HepG2 (cell line): ENCODE measurements around the gene LRRC45. TPM values are rescaled to one million over a fixed set of nuclear protein-coding genes. Genes with fewer than 3 reads are reported as not detected.
A peak's percentile ranks its signal among the peaks of the same experiment; 100 is the strongest.

Source experiments
- AHR ChIP-seq: IDR thresholded peaks from 2 replicates; pipeline ENCODE4 v1.6.1; 2018; ENCODE audit warnings: missing genetic modification reagents, missing compliant biosample characterization
- BRF2 ChIP-seq: sonication (generic); formaldehyde crosslinking; IDR thresholded peaks from 2 replicates; pipeline ENCODE4 v1.8.1; 2022; ENCODE audit warnings: mild to moderate bottlenecking, missing genetic modification reagents
- DRAP1 ChIP-seq: IDR thresholded peaks from 2 replicates; pipeline ENCODE4 v1.6.1; 2016; ENCODE audit warnings: missing genetic modification reagents, missing compliant biosample characterization
- FOXA1 ChIP-seq, 2 experiments: fragments of 450-650 bp in 1 of 2; sonication (generic) in 1 of 2; formaldehyde crosslinking in 1 of 2; IDR thresholded peaks; 2 replicates each; pipeline versions ENCODE4 v1.4.0 to v1.6.1; 2016 to 2020; ENCODE audit warnings: missing genetic modification reagents in 1 of 2
- FUBP1 ChIP-seq: sonication (generic); formaldehyde crosslinking; IDR thresholded peaks from 2 replicates; pipeline ENCODE4 v1.5.1; 2020; ENCODE audit warnings: missing genetic modification reagents, mild to moderate bottlenecking, borderline replicate concordance
- GATAD2A ChIP-seq: IDR thresholded peaks from 2 replicates; pipeline ENCODE4 v1.6.1; 2016
- HDAC2 ChIP-seq: sonication (generic); formaldehyde crosslinking; IDR thresholded peaks from 2 replicates; pipeline ENCODE4 v1.4.0; 2020; ENCODE audit warnings: missing genetic modification reagents
- IRF9 ChIP-seq: sonication (generic); formaldehyde crosslinking; IDR thresholded peaks from 2 replicates; pipeline ENCODE4 v1.8.0; 2022; ENCODE audit warnings: missing genetic modification reagents, mild to moderate bottlenecking, borderline replicate concordance
- KDM1A ChIP-seq: IDR thresholded peaks from 2 replicates; pipeline ENCODE4 v1.6.1; 2016; ENCODE audit warnings: missing compliant biosample characterization
- MLLT10 ChIP-seq: sonication (generic); formaldehyde crosslinking; IDR thresholded peaks from 2 replicates; pipeline ENCODE4 v1.4.0; 2020; ENCODE audit warnings: missing genetic modification reagents
- RARA ChIP-seq: IDR thresholded peaks from 2 replicates; pipeline ENCODE4 v1.6.1; 2016; ENCODE audit warnings: missing genetic modification reagents, missing compliant biosample characterization
- RELA ChIP-seq: sonication (generic); formaldehyde crosslinking; IDR thresholded peaks from 2 replicates; pipeline ENCODE4 v1.4.0; 2020; ENCODE audit warnings: missing genetic modification reagents
- SAP130 ChIP-seq: IDR thresholded peaks from 2 replicates; pipeline ENCODE4 v1.6.1; 2016; ENCODE audit warnings: low read depth
- ZC3H4 ChIP-seq: sonication (generic); formaldehyde crosslinking; IDR thresholded peaks from 2 replicates; pipeline ENCODE4 v1.4.0; 2020; ENCODE audit warnings: missing genetic modification reagents, borderline replicate concordance
- ZNF337 ChIP-seq: sonication (generic); formaldehyde crosslinking; IDR thresholded peaks from 2 replicates; pipeline ENCODE4 v1.5.1; 2020; ENCODE audit warnings: missing genetic modification reagents, low read depth, mild to moderate bottlenecking, borderline replicate concordance
- ZNF432 ChIP-seq: sonication (generic); formaldehyde crosslinking; IDR thresholded peaks from 2 replicates; pipeline ENCODE4 v1.5.0; 2020; ENCODE audit warnings: missing genetic modification reagents, mild to moderate bottlenecking, borderline replicate concordance
- ZNF513 ChIP-seq: sonication (generic); formaldehyde crosslinking; conservative IDR thresholded peaks from 2 replicates; pipeline ENCODE4 v1.5.0; 2020; ENCODE audit warnings: missing genetic modification reagents
- ZNF607 ChIP-seq: sonication (generic); formaldehyde crosslinking; IDR thresholded peaks from 2 replicates; pipeline ENCODE4 v1.5.1; 2020; ENCODE audit warnings: missing genetic modification reagents, mild to moderate bottlenecking, borderline replicate concordance
- ZNF615 ChIP-seq: sonication (generic); formaldehyde crosslinking; IDR thresholded peaks from 2 replicates; pipeline ENCODE4 v1.5.0; 2020; ENCODE audit warnings: mild to moderate bottlenecking, missing genetic modification reagents, borderline replicate concordance
- ZNF883 ChIP-seq: sonication (generic); formaldehyde crosslinking; IDR thresholded peaks from 2 replicates; pipeline ENCODE4 v1.5.1; 2020; ENCODE audit warnings: mild to moderate bottlenecking, missing genetic modification reagents; ENCODE audit errors: not compliant biosample characterization
- polyA plus RNA-seq, 8 experiments: library from polyadenylated mRNA; depleted of rRNA in 3 of 8; stranded (reverse) in 7 of 8; unstranded in 1 of 8; fragments of >200 nt; fragmentation: Illumina TruSeq in 4 of 8; extraction: Trizol in 4 of 8; gene quantifications; 2 replicates each; pipeline versions ENCODE4 v1.2.1 to v1.2.3, GENCODE V29; 2011 to 2016; ENCODE audit warnings: low read depth in 4 of 8, missing spikeins in 1 of 8, mixed read lengths in 1 of 8; ENCODE audit not compliant: insufficient read depth in 1 of 8
- total RNA-seq, 5 experiments: library from RNA; depleted of rRNA; stranded (reverse); fragments of >200 nt; fragmentation: Illumina TruSeq; extraction: Trizol; gene quantifications; 2 replicates each; pipeline ENCODE4 v1.2.3, GENCODE V29; 2016; ENCODE audit warnings: low read depth in 1 of 5

Gene LRRC45
- total and polyA plus RNA-seq, 2 of the 13 experiments (the other 11 are each of a cell fraction or from before 2014, with no cell fraction given), result 11.6 to 48.1 TPM

- TF ChIP-seq HDAC2 (CRISPR knock-in tag), result peak; percentile 80
- peak; percentile 64; the same call in 1 of the 2 replicates for TF ChIP-seq ZC3H4
- peak; percentile 93 for TF ChIP-seq ZNF615 (CRISPR knock-in tag)
- TF ChIP-seq MLLT10 (CRISPR knock-in tag), result 0 out of 2 replicates have a peak, but pooled peaks have one; percentile 16
- TF ChIP-seq GATAD2A (CRISPR knock-in tag), result peak; percentile 91
- TF ChIP-seq KDM1A, result 0 out of 2 replicates have a peak, but pooled peaks have one; percentile 16
- no peak for TF ChIP-seq ZNF607
- no peak; the same call in none of the 2 replicates for TF ChIP-seq IRF9 (CRISPR knock-in tag)
- TF ChIP-seq ZNF432 (CRISPR knock-in tag), result no peak
- 0 out of 2 replicates have a peak, but pooled peaks have one; percentile 93 for TF ChIP-seq AHR (CRISPR knock-in tag)
- peak; percentile 90 for TF ChIP-seq ZNF883 (CRISPR knock-in tag)
- TF ChIP-seq DRAP1 (CRISPR knock-in tag), result peak; percentile 27; the same call in 1 of the 2 replicates
- TF ChIP-seq BRF2, result no peak
- TF ChIP-seq RARA (CRISPR knock-in tag), result peak; percentile 78
- 0 out of 2 replicates have a peak, but pooled peaks have one; percentile 43 for TF ChIP-seq FUBP1 (CRISPR knock-in tag)
- TF ChIP-seq FOXA1 (IDR thresholded peaks at IDR 0.05), result no peak
- TF ChIP-seq FOXA1 (CRISPR knock-in tag; IDR thresholded peaks at IDR 0.05), result no peak; the same call in 1 of the 2 replicates
- TF ChIP-seq SAP130 (CRISPR knock-in tag), result peak; percentile 89
- TF ChIP-seq RELA (CRISPR knock-in tag), result no peak
- TF ChIP-seq ZNF337, result peak; percentile 89; the same call in 1 of the 2 replicates
- TF ChIP-seq ZNF513 (CRISPR knock-in tag), result no peak
Measured at GRCh38 chr17:82003411-82004381, 19.4 kb upstream of the LRRC45 start (continued).
